Coronary artery (tissue), 2 donors: ENCODE results near the gene ZNF213.

Source experiments
- DNase-seq: peaks from one replicate; pipeline ENCODE4 v3.0.0-alpha.2; 2017; ENCODE audit warnings: low spot score
- H3K27ac ChIP-seq, 2 donors: fragments of 200-600 bp; sonication (generic); one replicate each; pipeline ENCODE4 v1.5.1; 2016 to 2019
- H3K4me3 ChIP-seq: fragments of 200-600 bp; sonication (generic); 2 replicates; pipeline ENCODE4 v1.5.1; 2016; ENCODE audit warnings: mild to moderate bottlenecking, moderate library complexity
- TF ChIP-seq, protein P1 (sequence below): fragments of 200-600 bp; sonication (generic); IDR thresholded peaks from one replicate; pipeline ENCODE4 v1.5.1; 2019; ENCODE audit warnings: antibody characterized with exemption

ZNF213 gene

DNA sequence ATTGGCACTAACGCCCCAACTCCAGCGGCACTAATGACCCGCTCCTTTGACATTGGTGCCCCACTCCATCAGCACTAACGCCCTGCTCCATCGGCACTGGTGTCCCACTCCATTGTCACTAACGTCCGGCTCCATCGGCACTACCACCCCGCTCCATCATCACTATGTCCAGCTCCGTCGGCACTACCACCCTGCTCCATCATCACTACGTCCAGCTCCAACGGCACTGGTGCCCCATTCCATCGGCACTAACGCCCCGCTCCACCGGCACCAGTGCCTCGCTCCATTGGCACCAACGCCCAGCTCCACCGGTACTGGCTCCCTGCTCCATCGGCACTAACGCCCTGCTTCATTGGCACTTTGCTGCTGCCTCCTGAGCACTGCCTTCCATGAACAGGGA lies 7.5 kb downstream of the ZNF213 start:
- no peak overlapping the region for H3K4me3 ChIP-seq
- TF ChIP-seq, protein P1, sequence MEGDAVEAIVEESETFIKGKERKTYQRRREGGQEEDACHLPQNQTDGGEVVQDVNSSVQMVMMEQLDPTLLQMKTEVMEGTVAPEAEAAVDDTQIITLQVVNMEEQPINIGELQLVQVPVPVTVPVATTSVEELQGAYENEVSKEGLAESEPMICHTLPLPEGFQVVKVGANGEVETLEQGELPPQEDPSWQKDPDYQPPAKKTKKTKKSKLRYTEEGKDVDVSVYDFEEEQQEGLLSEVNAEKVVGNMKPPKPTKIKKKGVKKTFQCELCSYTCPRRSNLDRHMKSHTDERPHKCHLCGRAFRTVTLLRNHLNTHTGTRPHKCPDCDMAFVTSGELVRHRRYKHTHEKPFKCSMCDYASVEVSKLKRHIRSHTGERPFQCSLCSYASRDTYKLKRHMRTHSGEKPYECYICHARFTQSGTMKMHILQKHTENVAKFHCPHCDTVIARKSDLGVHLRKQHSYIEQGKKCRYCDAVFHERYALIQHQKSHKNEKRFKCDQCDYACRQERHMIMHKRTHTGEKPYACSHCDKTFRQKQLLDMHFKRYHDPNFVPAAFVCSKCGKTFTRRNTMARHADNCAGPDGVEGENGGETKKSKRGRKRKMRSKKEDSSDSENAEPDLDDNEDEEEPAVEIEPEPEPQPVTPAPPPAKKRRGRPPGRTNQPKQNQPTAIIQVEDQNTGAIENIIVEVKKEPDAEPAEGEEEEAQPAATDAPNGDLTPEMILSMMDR = no peak
- DNase-seq = no peak
- no peak overlapping the region for H3K27ac ChIP-seq

DNA sequence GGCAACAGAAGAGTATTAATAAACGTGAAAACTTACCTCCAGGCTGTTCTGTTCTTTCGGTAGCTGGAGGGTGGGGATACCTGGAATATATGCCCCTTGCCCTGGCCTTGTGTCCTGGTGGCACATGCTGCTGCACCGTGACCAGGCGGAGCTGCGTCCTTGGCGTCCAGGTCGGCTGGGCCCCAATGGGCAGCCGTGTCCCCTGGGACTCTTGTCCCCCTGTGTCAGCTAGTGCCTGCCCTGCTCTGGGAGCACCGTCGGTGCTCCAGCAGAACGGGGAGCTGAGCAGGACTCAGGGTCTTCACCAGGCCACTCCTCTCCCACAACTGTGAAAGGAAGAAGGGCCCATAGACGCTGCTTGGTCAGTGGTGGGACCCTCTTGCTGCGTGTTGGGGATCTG lies 7.9 kb downstream of the ZNF213 start:
- no peak overlapping the region for H3K27ac ChIP-seq
- DNase-seq = no peak
- H3K4me3 ChIP-seq = no peak overlapping the region
- TF ChIP-seq, protein P1 = no peak

DNA sequence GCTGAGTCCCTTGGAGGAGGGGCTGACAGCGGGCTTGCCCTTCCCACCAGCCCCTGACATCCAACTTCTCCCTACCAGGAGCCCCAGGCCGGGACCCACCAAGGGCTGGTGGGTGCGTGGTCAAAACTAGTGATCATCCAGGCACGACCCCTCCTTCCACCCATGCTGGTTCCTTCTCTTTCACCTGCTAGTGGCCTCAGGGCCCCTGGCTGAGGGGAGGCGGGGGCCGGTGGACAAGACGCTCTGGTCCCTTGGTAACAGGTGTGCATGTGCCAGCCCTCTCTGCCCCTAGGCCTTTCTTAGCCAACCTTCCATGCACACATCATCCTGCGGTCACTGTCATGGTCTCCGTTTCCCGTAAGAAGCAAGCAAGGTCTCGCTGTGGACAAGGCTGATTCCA lies 8.4 kb downstream of the ZNF213 start:
- H3K4me3 ChIP-seq = no peak overlapping the region

DNA sequence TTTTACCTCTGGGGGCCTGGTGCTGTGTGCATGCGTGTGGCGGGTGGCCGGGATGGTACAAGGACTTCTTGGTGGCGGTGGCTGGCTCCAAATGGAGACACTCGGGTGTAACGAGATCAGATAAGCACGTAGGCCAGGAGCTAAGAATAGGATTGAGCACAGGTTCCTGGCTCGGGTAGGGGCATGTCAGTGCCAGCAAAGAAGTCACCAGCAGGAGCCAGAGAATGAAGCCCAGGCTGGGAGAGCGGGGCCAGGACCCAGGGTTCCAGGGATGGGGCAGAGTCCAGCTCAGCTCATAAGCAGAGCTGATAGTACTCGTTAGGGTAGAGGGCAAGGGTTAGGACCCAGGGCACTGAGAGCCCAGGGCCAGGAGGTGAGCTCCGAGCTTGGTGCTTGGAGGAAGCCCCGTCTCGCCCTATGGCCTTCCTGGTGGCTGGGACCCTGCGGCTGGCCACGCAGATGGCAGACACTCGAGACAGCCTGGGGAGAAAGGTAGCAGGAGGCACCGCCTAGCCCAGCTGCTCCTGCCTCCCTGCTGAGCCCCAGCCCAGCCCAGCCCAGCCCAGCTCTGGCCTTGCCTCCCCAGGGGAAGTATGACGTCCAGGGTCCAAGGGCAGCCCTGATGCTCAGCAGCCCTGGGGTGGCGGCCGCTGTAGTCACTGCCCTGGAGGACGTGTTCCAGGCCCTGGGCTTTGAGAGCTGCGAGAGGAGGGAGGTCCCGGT lies 8.9 kb downstream of the ZNF213 start:
- Histone ChIP-seq H3K4me3 (no peak overlapping the region), H3K27ac (no peak overlapping the region)
- no peak for DNase-seq

More for the DNA sequence above, 8.4 kb downstream of the ZNF213 start:
- H3K27ac ChIP-seq = no peak overlapping the region
- no peak for DNase-seq
- TF ChIP-seq, protein P1 = no peak

DNA sequence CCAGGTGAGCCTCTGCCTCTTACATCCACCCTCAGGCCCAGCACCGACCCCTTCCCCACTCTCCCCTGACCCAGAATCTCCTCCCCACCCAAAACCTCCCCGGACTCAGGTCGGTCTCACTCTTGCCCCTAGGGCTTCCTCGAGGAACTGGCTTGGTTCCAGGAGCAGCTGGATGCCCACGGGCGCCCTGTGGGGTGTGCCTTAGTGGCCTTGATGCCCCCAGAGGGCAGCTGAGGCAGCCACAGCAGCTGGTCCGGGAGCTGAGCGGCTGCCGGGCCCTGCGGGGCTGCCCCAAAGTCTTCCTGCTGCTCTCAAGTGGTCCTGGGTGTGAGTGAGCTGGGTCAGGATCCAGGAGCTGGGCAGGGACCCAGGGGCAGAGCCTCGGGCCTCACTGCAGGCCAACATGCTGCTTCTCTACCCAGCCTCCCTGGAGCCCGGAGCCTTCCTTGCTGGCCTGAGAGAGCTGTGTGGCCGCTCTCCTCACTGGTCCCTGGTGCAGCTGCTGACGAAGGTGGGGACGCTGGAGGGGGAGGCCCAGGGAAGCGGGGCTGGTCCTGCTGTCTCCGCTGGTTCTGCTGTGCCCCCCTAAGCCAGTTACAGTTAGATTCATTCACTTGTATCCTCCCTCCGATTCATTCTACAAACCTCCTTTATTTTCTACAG lies 9.6 kb downstream of the ZNF213 start:
- no peak overlapping the region for H3K4me3 ChIP-seq
- DNase-seq = no peak
- TF ChIP-seq, protein P1 = no peak
- H3K27ac ChIP-seq = no peak overlapping the region

More for the DNA sequence above, 8.9 kb downstream of the ZNF213 start:
- TF ChIP-seq, protein P1 = no peak

DNA sequence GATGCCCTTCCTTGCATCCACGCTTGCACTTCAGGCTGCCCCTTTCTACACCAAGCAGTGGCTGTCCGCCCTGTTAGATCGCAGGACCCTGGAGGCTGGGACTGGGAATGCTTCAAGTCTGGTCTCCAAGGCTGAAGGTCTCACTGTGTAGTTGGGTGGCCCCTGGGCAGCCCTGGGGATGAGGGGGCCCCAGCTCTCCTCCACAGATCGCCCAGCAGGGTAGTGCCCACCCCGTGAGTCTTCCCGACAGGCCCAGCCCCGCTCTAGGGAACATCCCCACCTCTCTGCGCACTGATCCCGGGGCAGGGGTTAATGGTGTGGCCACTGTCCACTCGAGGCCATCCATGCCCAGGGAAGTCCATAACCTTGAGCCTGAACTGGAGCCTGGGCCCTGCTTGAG lies 10.3 kb downstream of the ZNF213 start:
- no peak for DNase-seq
- TF ChIP-seq, protein P1 = no peak
- H3K27ac ChIP-seq = no peak overlapping the region
- no peak overlapping the region for H3K4me3 ChIP-seq

DNA sequence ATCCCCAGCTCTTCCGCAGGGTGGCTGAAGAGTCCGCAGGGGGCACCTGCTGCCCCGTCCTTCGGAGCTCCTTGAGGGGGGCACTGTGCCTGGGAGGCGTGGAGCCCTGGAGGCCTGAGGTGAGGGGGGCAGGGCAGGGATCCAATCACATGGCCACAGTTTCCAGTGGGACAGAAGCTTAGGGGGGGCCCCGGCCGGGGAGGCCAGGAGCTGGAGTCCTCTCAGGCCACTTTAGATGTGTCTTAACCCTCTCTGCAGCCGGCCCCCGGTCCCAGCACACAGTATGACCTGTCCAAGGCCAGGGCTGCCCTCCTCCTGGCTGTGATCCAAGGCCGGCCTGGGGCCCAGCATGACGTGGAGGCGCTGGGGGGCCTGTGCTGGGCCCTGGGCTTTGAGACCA lies 10.8 kb downstream of the ZNF213 start:
- DNase-seq = no peak
- Histone ChIP-seq H3K4me3 (no peak overlapping the region), H3K27ac (no peak overlapping the region)
- TF ChIP-seq, protein P1 = no peak
